Adrenal gland (tissue), 12 donors: ENCODE results near the gene RAD51. TPM values are rescaled to one million over a fixed set of nuclear protein-coding genes. Genes with fewer than 3 reads are reported as not detected.

Experiments used
- DNase-seq, 7 donors: peaks; one replicate each; pipeline ENCODE4 v3.0.0-alpha.2; 2019 to 2020
- H3K27ac ChIP-seq, 5 donors: fragments of 200-600 bp; sonication (generic) in 4 of 5; 1 replicate in 3 of 5; 2 replicates in 2 of 5; pipeline versions ENCODE4 v1.5.1 to v1.8.0; 2016 to 2020; ENCODE audit warnings: mild to moderate bottlenecking in 1 of 5
- H3K27me3 ChIP-seq: fragments of 200-600 bp; 2 replicates; pipeline ENCODE4 v1.8.0; 2021
- H3K36me3 ChIP-seq, 2 donors: fragments of 200-600 bp; replicated peaks in 1 of 2; 1 replicate in 1 of 2; 2 replicates in 1 of 2; pipeline versions ENCODE4 v1.5.1 to v1.8.0; 2018 to 2022
- H3K4me1 ChIP-seq, 2 donors: fragments of 200-600 bp; replicated peaks in 1 of 2; 1 replicate in 1 of 2; 2 replicates in 1 of 2; pipeline versions ENCODE4 v1.5.1 to v1.8.0; 2018 to 2021
- H3K4me3 ChIP-seq, 4 donors: fragments of 200-600 bp; sonication (generic) in 3 of 4; one replicate each; pipeline ENCODE4 v1.5.1; 2016 to 2018
- H3K9me3 ChIP-seq, 3 donors: fragments of 200-600 bp; sonication (generic) in 1 of 3; replicated peaks in 1 of 3; 1 replicate in 2 of 3; 2 replicates in 1 of 3; pipeline versions ENCODE4 v1.5.1 to v1.8.0; 2016 to 2021
- POLR2A ChIP-seq, 2 donors: fragments of 450-650 bp; IDR thresholded peaks; one replicate each; pipeline ENCODE4 v1.6.1; 2017; ENCODE audit warnings: antibody characterized with exemption in 2 of 2, mild to moderate bottlenecking in 2 of 2, moderate library complexity in 1 of 2
- WGBS, 4 donors: extraction: QIAGEN DNeasy Blood & Tissue Kit in 2 of 4; methylation state at CpG; one replicate each; pipeline versions ENCODE4 v1.1.5 to v1.1.7; 2013 to 2017; 5-methylcytosine and 5-hydroxymethylcytosine counted together
- intact Hi-C, 2 donors: fragments of 100-400 bp; cut with DNase I; formaldehyde crosslinking; loops; one replicate each; pipeline versions ENCODE4 v1.14.1 to v1.15.0; 2022 to 2023
- polyA plus RNA-seq, 3 donors: library from polyadenylated mRNA; stranded (reverse); fragments of 200-250 nt in 2 of 3; fragments of 350-450 nt in 1 of 3; fragmentation: Illumina TruSeq in 1 of 3; extraction: RNeasy Lipid Tissue Mini Kit (QIAGEN cat#74804) in 1 of 3; gene quantifications; one replicate each; pipeline ENCODE4 v1.2.3, GENCODE V29; 2013 to 2014
- total RNA-seq, 9 donors: library from RNA; depleted of rRNA in 4 of 9; stranded (reverse); fragments of >200 nt in 4 of 9; fragments of 120-200 nt in 1 of 9; fragmentation: NEBNext Ultra II Directional in 1 of 9; extraction: Animal tissue kit (Norgen Biotek cat#: 25700) in 1 of 9; gene quantifications; one replicate each; pipeline versions ENCODE4 v1.1.0 to v1.2.4, GENCODE V29; 2013 to 2023
- TF ChIP-seq, protein P1 (sequence below), 6 experiments: fragments of 450-650 bp in 4 of 6; fragments of 200-600 bp in 2 of 6; sonication (generic) in 1 of 6; IDR thresholded peaks; 1 replicate in 5 of 6; 2 replicates in 1 of 6; pipeline versions ENCODE4 v1.5.1 to v1.8.0; 2016 to 2021; ENCODE audit warnings: antibody characterized with exemption in 6 of 6, mild to moderate bottlenecking in 2 of 6, moderate library complexity in 1 of 6
- donor health status: healthy with polysubstance abuse.
- donor health status: Bipolar disorder and iron deficiency.
- donor health status: DM: yes; HTN: yes; CAD: no.
- donor health status: DM: no; HTN: no; CAD: no.
- donor health status: DM: no; HTN: no; CAD: no.
- donor health status: DM: yes; HTN: yes; CAD: no.

The RAD51 gene
- total and polyA plus RNA-seq, 12 donors, result 0.47 to 5.2 (median 0.82) TPM; not detected in 3

- H3K9me3 ChIP-seq, result no peaks in the 10 kb centered on the region
- H3K36me3 ChIP-seq, result no peaks in the 10 kb centered on the region
- TF ChIP-seq, protein P1, sequence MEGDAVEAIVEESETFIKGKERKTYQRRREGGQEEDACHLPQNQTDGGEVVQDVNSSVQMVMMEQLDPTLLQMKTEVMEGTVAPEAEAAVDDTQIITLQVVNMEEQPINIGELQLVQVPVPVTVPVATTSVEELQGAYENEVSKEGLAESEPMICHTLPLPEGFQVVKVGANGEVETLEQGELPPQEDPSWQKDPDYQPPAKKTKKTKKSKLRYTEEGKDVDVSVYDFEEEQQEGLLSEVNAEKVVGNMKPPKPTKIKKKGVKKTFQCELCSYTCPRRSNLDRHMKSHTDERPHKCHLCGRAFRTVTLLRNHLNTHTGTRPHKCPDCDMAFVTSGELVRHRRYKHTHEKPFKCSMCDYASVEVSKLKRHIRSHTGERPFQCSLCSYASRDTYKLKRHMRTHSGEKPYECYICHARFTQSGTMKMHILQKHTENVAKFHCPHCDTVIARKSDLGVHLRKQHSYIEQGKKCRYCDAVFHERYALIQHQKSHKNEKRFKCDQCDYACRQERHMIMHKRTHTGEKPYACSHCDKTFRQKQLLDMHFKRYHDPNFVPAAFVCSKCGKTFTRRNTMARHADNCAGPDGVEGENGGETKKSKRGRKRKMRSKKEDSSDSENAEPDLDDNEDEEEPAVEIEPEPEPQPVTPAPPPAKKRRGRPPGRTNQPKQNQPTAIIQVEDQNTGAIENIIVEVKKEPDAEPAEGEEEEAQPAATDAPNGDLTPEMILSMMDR (IDR thresholded peaks at IDR 0.05), result no peak
- H3K4me1 ChIP-seq, result no peaks in the 10 kb centered on the region
- no peak overlapping the region for H3K27ac ChIP-seq
- intact Hi-C loops, result no loop called here
- H3K27me3 ChIP-seq, result no peaks in the 10 kb centered on the region
- no peak for DNase-seq
- no peak overlapping the region for H3K4me3 ChIP-seq
Observed at GRCh38 chr15:40684381-40684780, 10.6 kb upstream of the RAD51 start.

GRCh38 chr15:40685376-40685775, 9.6 kb upstream of the RAD51 start:
- WGBS, 4 donors, result 83 to 91% (median 84%) methylated on average over 2 of the region's 2 CpGs; no CpG with 5 or more reads in 1 of the 4 donors
- Histone ChIP-seq H3K4me1 (no peaks in the 10 kb centered on the region), H3K27ac (no peak overlapping the region), H3K9me3 (no peaks in the 10 kb centered on the region), H3K27me3 (no peaks in the 10 kb centered on the region), H3K36me3 (no peaks in the 10 kb centered on the region), H3K4me3 (no peak overlapping the region)
- DNase-seq, result no peak
- no peak for TF ChIP-seq POLR2A (IDR thresholded peaks at IDR 0.05)
- TF ChIP-seq, protein P1 (IDR thresholded peaks at IDR 0.05), result no peak
- intact Hi-C loops, result no loop called here

DNA sequence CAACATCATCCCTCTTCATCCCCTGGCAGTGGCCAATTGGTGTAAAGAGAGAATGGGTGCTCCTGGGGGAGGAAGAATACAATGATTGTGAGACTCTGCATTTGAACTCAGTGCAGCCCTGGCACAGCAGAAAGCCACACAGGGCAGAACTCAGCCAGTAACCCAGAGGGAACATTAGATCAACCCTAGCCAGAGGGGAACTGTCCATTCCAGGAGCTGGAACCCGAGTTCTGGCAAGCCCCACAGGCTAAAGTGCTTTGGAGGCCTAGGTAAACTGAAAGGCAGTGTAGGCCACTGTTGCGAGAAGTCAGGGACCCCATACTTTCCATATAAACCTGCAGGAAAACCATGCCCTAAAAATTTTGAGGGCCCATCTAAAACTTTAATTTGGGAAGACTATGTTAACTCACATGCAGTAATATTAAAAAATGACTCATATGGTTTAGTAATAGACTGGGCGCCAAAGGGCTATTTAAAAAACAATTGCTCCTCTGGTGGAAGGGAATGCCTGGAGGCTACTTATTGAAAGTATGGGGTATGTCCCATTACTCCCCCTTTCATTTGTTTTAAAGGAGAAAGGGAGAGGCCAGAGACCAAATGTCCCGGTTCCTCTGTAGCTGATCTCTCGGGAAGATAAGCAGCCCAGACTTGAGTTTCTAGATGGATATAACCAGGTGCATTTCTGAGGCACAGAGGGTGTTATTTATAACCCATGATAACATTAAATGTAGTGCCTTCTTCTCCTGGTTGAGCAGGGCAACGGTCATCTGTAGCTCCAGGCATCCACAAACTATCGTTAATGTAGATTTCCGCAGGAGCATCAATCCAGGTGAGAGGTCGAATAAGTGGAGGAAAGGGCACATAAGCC, 5.8 kb upstream of the RAD51 start:
- Histone ChIP-seq H3K9me3 (no peaks in the 10 kb centered on the region), H3K4me1 (peaks cover 5 to 6% of the 10 kb centered on the region in 2 donors), H3K36me3 (no peaks in the 10 kb centered on the region), H3K27ac (no peak overlapping the region), H3K4me3 (no peak overlapping the region), H3K27me3 (no peaks in the 10 kb centered on the region)
- TF ChIP-seq, protein P1 (IDR thresholded peaks at IDR 0.05), result no peak
- TF ChIP-seq POLR2A (IDR thresholded peaks at IDR 0.05), result no peak
- DNase-seq, result no peak
- intact Hi-C loops, result no loop called here
- 83 to 94% (median 87%) methylated on average over 9 of the region's 9 CpGs for WGBS, 4 donors

DNA sequence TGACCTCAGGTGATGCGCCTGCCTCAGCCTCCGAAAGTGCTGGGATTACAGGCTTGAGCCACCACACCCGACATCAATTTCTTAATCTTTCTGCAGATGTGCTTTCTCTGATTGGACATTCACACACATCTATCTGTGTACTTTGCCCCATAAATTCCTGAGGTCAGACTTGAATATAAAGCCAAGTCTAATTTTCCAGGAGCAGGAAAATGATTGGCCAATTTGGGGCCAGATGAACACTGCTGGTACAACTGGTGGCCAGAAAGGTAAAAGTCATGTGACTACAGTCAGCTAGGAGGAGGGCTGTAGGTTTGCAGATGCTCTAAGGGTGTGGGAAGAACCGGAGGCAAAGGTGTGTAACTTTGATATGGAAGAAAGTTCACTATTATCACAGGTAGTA, 3.2 kb upstream of the RAD51 start:
- Histone ChIP-seq H3K27ac (no peak overlapping the region), H3K9me3 (no peaks in the 10 kb centered on the region), H3K4me3 (no peak overlapping the region), H3K27me3 (no peaks in the 10 kb centered on the region), H3K36me3 (no peaks in the 10 kb centered on the region), H3K4me1 (peaks cover 14 to 16% of the 10 kb centered on the region in 2 donors)
- TF ChIP-seq, protein P1 (IDR thresholded peaks at IDR 0.05), result no peak
- TF ChIP-seq POLR2A (IDR thresholded peaks at IDR 0.05), result no peak
- intact Hi-C loops, result loop anchor here in 1 of 2 donors (10.0 kb wide), 1 partner anchor 203 kb away; the partner anchor contains the start of gene VPS18
- 93 to 96% (median 95%) methylated on average over 4 of the region's 4 CpGs for WGBS, 4 donors
- no peak for DNase-seq
